HG03520 (cell line): ENCODE results near the gene UNC45B.
"Not testable (repeated sequence)": the region's sequence is repeated elsewhere in the genome, so short reads cannot be mapped to it uniquely, and the experiment has no call there.

Experiments
- ATAC-seq: cut with Tn5 transposase; IDR thresholded peaks from one replicate; pipeline ENCODE4 v1.9.1; 2021; ENCODE audit warnings: mild to moderate bottlenecking, moderate library complexity; ENCODE audit not compliant: unreplicated experiment

The UNC45B gene

GRCh38 chr17:35169835-35170363 lies 22.3 kb downstream of the UNC45B start:
- no peak for ATAC-seq

- ATAC-seq, result no peak
Measured at GRCh38 chr17:35170968-35171771, 23.6 kb downstream of the UNC45B start.

GRCh38 chr17:35171834-35172233 lies 24.2 kb downstream of the UNC45B start:
- no peak for ATAC-seq

GRCh38 chr17:35172321-35172720 lies 24.7 kb downstream of the UNC45B start:
- not testable (repeated sequence) for ATAC-seq

GRCh38 chr17:35174835-35175334 lies 27.3 kb downstream of the UNC45B start:
- ATAC-seq, result no peak

GRCh38 chr17:35175638-35176415 lies 28.2 kb downstream of the UNC45B start:
- ATAC-seq, result no peak

GRCh38 chr17:35176897-35177296 lies 29.3 kb downstream of the UNC45B start:
- ATAC-seq, result no peak

- ATAC-seq, result not testable (repeated sequence)
Measured at GRCh38 chr17:35179379-35179778, 31.8 kb downstream of the UNC45B start.

- no peak for ATAC-seq
Measured at GRCh38 chr17:35183332-35183731, 35.7 kb downstream of the UNC45B start.

GRCh38 chr17:35184274-35184673 lies 36.7 kb downstream of the UNC45B start:
- no peak for ATAC-seq

GRCh38 chr17:35185849-35186248 lies 38.2 kb downstream of the UNC45B start:
- ATAC-seq, result no peak

- ATAC-seq, result no peak
Measured at GRCh38 chr17:35187481-35187880, 39.9 kb downstream of the UNC45B start.

GRCh38 chr17:35188111-35188510 lies 40.5 kb downstream of the UNC45B start:
- ATAC-seq, result no peak

- ATAC-seq, result no peak
Measured at GRCh38 chr17:35189291-35189690, 41.7 kb downstream of the UNC45B start.

- no peak for ATAC-seq
Measured at GRCh38 chr17:35191001-35191695, 43.5 kb downstream of the UNC45B start.

- ATAC-seq, result no peak
Measured at GRCh38 chr17:35192708-35193107, 45.1 kb downstream of the UNC45B start.

- ATAC-seq, result not testable (repeated sequence)
Measured at GRCh38 chr17:35194001-35194400, 46.4 kb downstream of the UNC45B start, which contains the start of gene SLC35G3. Gene SLC35G3, minus strand, starts transcription at chr17:35194393. Its CDS starts 86 bp downstream, at chr17:35194307.

GRCh38 chr17:35195062-35195461 lies 47.4 kb downstream of the UNC45B start:
- ATAC-seq, result not testable (repeated sequence)

- ATAC-seq, result not testable (repeated sequence)
Measured at GRCh38 chr17:35202582-35202981, 55.0 kb downstream of the UNC45B start.

GRCh38 chr17:35210741-35211140 lies 63.1 kb downstream of the UNC45B start:
- ATAC-seq, result no peak

- ATAC-seq, result no peak
Measured at GRCh38 chr17:35212668-35213067, 65.1 kb downstream of the UNC45B start.
